NT2/D1 (cell line): ENCODE measurements around the gene AKT1.

Source experiments
- DNase-seq: peaks from one replicate; pipeline ENCODE4 v3.0.0-alpha.2; 2011; ENCODE audit warnings: low read depth, low spot score
- H3K27me3 ChIP-seq: 2 replicates; pipeline ENCODE4 v1.6.0; 2011; ENCODE audit warnings: mild to moderate bottlenecking; ENCODE audit not compliant: insufficient read length, insufficient read depth
- H3K36me3 ChIP-seq: 2 replicates; pipeline ENCODE4 v1.6.1; 2011; ENCODE audit warnings: mild to moderate bottlenecking, low read length, mixed read lengths; ENCODE audit not compliant: insufficient read depth, insufficient read length
- H3K4me1 ChIP-seq: 2 replicates; pipeline ENCODE4 v1.5.1; 2011; ENCODE audit not compliant: insufficient read depth, insufficient read length
- H3K4me3 ChIP-seq: 2 replicates; pipeline ENCODE4 v1.5.1; 2011; ENCODE audit warnings: low read depth; ENCODE audit not compliant: insufficient read length
- H3K9ac ChIP-seq: 2 replicates; pipeline ENCODE4 v1.6.0; 2011; ENCODE audit warnings: low read depth; ENCODE audit not compliant: insufficient read length
- H3K9me3 ChIP-seq: 2 replicates; pipeline ENCODE4 v1.5.1; 2011; ENCODE audit warnings: mild to moderate bottlenecking, low read length; ENCODE audit not compliant: insufficient read depth
- SUZ12 ChIP-seq: IDR thresholded peaks from 2 replicates; pipeline ENCODE4 v1.6.1; 2011; ENCODE audit not compliant: insufficient read length, insufficient read depth; ENCODE audit errors: extremely low read depth
- YY1 ChIP-seq: IDR thresholded peaks from 2 replicates; pipeline ENCODE4 v1.6.1; 2011; ENCODE audit not compliant: insufficient read length, insufficient read depth
- ZNF274 ChIP-seq: IDR thresholded peaks from 2 replicates; pipeline ENCODE4 v1.6.1; 2011; ENCODE audit warnings: mild to moderate bottlenecking, low read depth, low read length

The AKT1 gene

GRCh38 chr14:104830781-104831180 is 35.2 kb upstream of the AKT1 start:
- DNase-seq, result no peak
- Histone ChIP-seq H3K36me3 (no peaks in the 10 kb centered on the region), H3K9me3 (no peaks in the 10 kb centered on the region), H3K27me3 (no peaks in the 10 kb centered on the region), H3K4me3 (no peak overlapping the region), H3K4me1 (peaks cover 2% of the 10 kb centered on the region), H3K9ac (no peak overlapping the region)
- TF ChIP-seq YY1, result no peak
- no peak for TF ChIP-seq ZNF274
- no peak for TF ChIP-seq SUZ12

- Histone ChIP-seq H3K36me3 (no peaks in the 10 kb centered on the region), H3K4me1 (peaks cover 5% of the 10 kb centered on the region), H3K4me3 (peak overlapping the region; percentile 54), H3K27me3 (peaks cover 11% of the 10 kb centered on the region), H3K9ac (peak overlapping the region; percentile 66), H3K9me3 (no peaks in the 10 kb centered on the region)
- DNase-seq, result peak; percentile 68
- TF ChIP-seq ZNF274, result no peak
- no peak for TF ChIP-seq SUZ12
- no peak for TF ChIP-seq YY1
Measured at GRCh38 chr14:104827177-104828055, 31.9 kb upstream of the AKT1 start.

- H3K27me3 ChIP-seq, result peaks cover 11% of the 10 kb centered on the region
- peak overlapping the region; percentile 66 for H3K9ac ChIP-seq
- no peaks in the 10 kb centered on the region for H3K36me3 ChIP-seq
- H3K4me3 ChIP-seq, result peak overlapping the region; percentile 54
- no peaks in the 10 kb centered on the region for H3K9me3 ChIP-seq
- no peak for DNase-seq
- peaks cover 5% of the 10 kb centered on the region for H3K4me1 ChIP-seq
- TF ChIP-seq YY1 (no peak), SUZ12 (no peak), ZNF274 (no peak)
Measured at GRCh38 chr14:104826861-104827176, 31.3 kb upstream of the AKT1 start.

GRCh38 chr14:104826189-104826860 is 30.8 kb upstream of the AKT1 start:
- DNase-seq, result no peak
- H3K4me1 ChIP-seq, result peaks cover 5% of the 10 kb centered on the region
- no peaks in the 10 kb centered on the region for H3K9me3 ChIP-seq
- H3K4me3 ChIP-seq, result peak overlapping the region; percentile 45
- no peaks in the 10 kb centered on the region for H3K36me3 ChIP-seq
- TF ChIP-seq SUZ12 (no peak), ZNF274 (no peak), YY1 (no peak)
- peak overlapping the region; percentile 70 for H3K9ac ChIP-seq
- peaks cover 11% of the 10 kb centered on the region for H3K27me3 ChIP-seq

GRCh38 chr14:104824353-104824997 is 28.9 kb upstream of the AKT1 start:
- H3K36me3 ChIP-seq, result no peaks in the 10 kb centered on the region
- TF ChIP-seq SUZ12 (no peak), ZNF274 (no peak), YY1 (no peak)
- H3K27me3 ChIP-seq, result peaks cover 11% of the 10 kb centered on the region
- DNase-seq, result no peak
- H3K9me3 ChIP-seq, result no peaks in the 10 kb centered on the region
- no peak overlapping the region for H3K4me3 ChIP-seq
- H3K9ac ChIP-seq, result no peak overlapping the region
- peaks cover 9% of the 10 kb centered on the region for H3K4me1 ChIP-seq

- H3K4me3 ChIP-seq, result no peak overlapping the region
- H3K9ac ChIP-seq, result no peak overlapping the region
- TF ChIP-seq SUZ12 (no peak), YY1 (no peak), ZNF274 (no peak)
- H3K4me1 ChIP-seq, result peaks cover 13% of the 10 kb centered on the region
- no peak for DNase-seq
- H3K9me3 ChIP-seq, result no peaks in the 10 kb centered on the region
- no peaks in the 10 kb centered on the region for H3K36me3 ChIP-seq
- peaks cover 11% of the 10 kb centered on the region for H3K27me3 ChIP-seq
Measured at GRCh38 chr14:104822821-104823615, 27.5 kb upstream of the AKT1 start.
